Hippocampal formation (tissue), 2 donors: Measurements from ENCODE around the gene NTN3.
A peak's percentile ranks its signal among the peaks of the same experiment; 100 is the strongest.
"Not testable (repeated sequence)": the region's sequence is repeated elsewhere in the genome, so short reads cannot be mapped to it uniquely, and the experiment has no call there.

Experiments used
- DNase-seq, 2 donors: peaks; one replicate each; lab custom pipeline; 2025; lab: John Stamatoyannopoulos, UW

NTN3 gene

DNA sequence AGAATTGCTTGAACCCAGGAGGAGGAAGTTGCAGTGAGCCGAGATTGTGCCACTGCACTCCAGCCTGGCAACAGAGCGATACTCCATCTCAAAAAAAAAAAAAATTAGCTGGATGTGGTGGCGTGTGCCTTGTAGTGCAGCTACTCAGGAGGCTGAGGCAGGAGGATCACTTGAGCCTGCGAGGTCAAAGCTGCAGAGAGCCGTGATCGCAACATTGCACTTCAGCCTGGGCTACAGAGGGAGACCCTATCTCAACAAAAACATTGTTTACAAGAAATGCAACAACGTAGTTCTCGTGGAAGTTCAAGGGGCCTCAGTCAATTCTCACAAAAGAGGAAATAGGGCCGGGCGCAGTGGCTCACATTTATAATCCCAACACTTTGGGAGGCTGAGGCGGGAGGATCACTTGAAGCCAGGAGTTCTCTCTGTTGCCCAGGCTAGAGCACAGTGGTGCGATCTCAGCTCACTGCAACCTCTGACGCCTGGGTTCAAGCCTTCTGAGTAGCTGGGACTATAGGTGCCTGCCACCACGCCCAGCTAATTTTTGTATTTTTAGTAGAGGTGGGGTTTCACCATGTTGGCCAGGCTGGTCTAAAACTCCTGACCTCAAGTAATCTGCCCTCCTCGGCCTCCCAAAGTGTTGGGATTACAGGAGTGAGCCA is 29.8 kb upstream of the NTN3 start:
- not testable (repeated sequence) for DNase-seq

DNA sequence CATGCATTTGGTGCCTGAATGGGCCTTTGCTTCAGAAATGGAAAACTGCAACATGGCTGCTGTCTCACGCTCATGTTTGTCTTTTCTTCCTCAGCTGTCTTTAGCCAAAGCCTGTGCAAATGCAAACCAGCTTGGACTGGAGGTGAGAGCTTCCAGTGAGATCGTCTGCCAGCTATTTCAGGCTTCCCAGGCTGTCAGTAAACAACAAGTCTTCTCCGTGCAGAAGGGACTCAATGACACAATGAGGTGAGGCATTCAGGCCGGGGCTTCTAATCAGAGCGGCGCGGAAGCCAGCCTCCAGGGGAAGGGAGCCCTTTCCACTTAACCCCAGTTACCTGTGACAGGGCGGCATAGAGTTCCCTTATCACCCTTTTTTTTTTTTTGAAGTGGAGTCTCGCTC is 27.5 kb upstream of the NTN3 start:
- no peak for DNase-seq

DNA sequence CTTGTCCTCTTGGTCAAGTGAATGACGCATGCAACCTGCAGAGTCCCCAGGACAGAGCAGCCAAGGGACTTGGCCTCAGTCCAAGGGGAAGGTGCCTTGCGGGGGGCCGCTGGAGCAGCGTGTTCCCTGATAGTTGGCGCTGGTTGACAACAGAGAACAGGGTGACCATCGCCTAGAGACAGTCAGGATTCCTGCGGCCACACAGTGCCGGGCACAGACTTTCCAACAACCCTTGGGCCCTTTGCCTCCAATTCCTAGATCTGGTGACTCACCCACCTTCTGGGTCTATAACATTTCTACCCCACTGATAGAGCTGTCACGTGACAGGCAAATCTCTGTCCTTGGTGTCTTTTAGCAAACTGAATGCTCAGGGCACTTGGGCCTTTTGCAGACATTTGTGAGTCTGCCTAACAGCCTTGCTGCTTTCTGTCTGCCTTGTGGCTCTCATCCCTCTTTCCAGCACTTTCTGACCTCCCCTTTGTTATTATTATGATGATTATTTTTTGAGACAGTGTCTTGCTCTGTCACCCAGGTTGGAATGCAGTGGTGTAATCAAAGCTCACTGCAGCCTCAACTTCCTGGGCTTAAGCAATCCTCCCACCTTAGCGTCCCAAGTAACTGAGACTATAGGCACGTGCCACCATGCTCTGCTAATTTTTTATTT is 23.0 kb upstream of the NTN3 start:
- DNase-seq = no peak

DNA sequence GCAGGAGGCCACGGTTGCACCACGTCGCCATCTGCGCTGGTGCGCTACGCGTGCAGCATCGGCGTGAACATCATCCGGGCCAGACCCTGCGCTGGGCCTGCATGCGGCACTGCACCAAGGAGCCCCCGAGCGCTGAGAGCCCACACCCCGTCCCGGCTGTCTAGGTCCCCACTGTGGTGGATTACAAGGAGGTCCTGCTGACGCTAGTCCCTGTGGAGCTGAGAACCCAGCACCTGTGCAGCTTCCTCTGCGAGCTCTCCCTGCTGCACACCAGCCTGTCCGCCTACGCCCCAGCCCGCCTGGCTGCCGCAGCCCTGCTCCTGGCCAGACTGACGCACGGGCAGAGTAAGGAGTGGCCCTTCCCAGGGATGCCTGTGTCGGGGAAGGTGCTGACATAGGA is 22.0 kb upstream of the NTN3 start:
- DNase-seq = no peak

DNA sequence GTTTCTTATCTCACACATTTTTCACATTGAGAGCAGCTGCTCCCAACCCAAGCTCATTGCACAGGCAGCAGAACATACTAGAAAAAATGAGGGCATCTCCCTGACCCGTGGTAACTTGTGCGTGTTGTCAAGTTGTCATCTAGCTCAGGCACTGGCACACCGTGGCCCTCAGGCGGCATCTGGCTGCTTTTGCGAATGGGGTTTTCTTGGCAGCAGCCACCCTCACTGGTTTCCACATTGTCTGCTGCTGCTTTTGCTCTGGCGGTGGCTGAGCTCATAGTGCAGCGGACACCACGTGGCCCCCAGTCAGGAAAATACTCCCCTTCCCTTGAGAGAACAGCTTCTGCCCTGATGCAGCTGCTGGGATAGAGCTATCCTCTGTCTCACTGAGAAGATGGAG is 20.6 kb upstream of the NTN3 start:
- peak; percentile 51 to 61 for DNase-seq

DNA sequence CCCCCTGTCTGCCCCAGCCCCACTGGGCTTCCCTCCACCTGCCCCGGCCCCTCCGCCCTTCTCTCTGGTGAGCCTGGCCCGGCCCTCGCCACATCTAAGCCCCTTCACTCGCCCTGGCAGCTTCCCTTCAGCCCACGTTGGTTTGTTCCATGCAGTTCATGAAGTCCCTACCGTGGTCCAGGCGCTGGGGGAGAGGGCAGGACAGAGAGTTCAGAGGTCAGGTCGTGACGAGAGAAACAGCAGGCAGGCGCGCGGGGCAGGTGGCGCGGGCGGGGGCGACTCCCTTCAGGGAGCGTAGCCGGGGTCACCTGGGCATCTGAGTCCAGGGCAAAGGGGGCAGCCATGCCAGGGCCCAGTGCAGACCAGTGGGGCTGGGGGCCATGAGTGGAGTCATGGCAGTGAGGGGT is 20.1 kb upstream of the NTN3 start:
- no peak for DNase-seq

DNA sequence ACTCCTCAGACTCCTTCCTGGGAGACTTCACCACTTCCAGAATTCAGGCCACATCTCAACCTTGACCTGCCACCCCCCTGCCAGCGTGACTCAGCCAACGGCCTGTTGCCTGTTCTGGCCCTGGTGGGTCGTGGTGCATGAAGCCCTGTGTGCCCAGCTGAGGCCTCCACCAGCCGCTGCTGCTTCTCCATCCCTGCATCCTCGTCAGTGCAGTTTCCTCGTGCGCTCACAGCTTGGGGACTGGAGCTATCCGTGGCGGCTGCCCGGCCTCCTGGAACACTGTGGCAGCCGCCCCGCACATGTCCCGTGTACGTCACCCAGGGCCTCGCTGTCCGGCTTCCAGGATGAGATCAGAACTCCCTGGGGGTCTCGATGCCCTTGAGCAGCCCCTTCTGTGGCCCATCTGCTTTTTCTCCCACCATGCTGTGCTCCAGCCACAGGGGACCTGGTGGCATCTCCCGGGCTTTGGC is 19.2 kb upstream of the NTN3 start:
- DNase-seq = no peak

DNA sequence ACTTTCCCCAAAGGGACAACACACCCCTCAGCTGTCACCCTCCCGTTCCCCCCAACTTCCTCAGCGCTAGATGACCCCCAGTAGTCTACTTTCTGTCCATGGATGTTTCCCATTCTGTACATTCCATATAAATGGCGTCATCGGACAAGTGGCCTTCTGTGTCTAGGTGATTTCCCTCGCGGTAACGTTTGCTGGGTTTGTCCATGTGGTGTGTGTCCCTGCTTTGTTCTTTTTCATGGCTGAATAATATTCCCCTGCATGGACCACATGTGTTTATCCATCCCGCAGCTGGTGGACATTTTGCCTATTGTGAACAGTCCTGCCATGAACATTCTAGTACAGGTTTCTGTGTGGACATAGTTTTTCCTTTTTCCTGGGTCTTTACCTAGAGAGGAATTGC is 18.4 kb upstream of the NTN3 start:
- DNase-seq = no peak

DNA sequence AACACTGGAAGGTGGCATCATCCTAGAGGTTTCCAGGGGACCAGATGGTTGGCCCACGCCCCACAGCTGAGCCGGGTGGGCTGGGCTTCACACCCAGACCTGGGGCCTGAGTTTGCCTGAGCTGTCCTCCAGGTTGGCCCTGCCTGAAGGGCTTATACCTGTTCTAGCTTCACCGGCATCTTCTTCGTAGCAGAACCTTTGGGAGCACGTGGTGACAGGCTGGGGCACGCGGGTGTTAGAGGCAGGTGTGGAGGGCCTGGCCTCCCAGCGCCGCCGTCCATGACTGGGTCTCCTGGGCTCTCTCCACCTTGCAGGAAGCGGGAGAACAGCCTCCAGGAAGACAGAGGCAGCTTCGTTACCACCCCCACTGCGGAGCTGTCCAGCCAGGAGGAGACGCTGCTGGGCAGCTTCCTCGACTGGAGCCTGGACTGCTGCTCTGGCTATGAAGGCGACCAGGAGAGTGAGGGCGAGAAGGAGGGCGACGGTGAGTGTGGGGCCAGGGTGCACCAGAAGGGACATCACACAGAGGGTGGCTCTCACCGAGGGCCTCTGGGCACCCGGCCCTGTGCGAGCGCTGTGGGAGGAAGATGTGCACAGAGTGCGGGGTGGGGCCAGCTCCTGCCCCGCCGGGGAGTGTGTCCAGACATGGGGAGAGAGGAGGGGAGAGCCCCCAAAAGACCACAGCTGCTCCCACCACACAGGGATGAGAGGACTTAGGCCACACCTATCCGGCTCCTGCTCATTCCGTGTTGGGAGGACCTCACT is 15.8 kb upstream of the NTN3 start:
- no peak for DNase-seq

DNA sequence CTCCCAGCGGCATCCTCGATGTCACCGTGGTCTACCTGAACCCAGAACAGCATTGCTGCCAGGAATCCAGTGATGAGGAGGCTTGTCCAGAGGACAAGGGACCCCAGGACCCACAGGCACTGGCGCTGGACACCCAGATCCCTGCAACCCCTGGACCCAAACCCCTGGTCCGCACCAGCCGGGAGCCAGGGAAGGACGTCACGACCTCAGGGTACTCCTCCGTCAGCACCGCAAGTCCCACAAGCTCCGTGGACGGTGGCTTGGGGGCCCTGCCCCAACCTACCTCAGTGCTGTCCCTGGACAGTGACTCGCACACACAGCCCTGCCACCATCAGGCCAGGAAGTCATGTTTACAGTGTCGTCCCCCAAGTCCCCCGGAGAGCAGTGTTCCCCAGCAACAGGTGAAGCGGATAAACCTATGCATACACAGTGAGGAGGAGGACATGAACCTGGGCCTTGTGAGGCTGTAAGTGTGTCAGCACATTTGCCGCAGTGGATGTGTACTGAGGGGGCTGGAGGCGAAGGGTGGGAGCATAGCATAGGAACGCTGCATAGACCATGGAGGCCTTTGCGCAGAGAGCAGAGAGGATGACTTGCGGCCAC is 14.4 kb upstream of the NTN3 start:
- DNase-seq = no peak

DNA sequence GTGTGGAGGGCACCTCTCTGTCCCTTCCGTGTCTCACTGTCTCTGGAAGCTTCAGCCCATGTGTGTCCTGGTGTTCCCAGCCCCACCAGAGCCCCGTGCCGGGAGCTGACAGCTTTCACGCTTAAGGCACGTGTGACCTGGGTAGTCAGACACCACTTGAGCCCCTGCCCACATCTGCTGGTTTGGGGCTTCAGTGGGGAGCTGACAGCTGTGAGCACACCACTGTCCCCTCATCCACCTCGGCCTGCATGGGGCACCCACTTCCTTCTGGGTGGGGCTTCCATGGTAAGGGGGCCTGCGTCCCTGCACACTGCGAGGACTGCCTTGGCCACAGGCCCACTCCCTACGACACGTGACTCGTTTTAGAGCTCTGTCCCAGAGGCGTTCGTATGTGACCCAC is 13.8 kb upstream of the NTN3 start:
- DNase-seq = no peak

DNA sequence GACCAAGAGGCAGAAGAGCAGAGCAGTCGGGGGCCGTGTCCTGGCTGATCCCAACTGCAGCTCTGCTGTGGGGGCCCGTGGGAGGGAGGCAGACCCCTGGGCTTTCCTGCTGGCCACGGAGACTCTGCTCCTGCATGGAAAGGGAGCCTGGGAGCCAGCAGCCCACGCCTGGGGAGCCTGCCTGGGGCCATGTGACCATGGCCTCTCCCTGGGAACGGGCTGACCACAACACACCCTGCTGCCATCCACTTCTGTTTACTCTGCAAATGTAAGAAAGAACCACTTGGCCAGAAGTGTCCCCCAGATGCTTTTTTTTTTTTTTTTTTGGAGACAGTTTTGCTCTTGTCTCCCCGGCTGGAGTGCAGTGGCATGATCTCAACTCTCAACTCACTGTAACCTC is 13.2 kb upstream of the NTN3 start:
- DNase-seq = no peak

DNA sequence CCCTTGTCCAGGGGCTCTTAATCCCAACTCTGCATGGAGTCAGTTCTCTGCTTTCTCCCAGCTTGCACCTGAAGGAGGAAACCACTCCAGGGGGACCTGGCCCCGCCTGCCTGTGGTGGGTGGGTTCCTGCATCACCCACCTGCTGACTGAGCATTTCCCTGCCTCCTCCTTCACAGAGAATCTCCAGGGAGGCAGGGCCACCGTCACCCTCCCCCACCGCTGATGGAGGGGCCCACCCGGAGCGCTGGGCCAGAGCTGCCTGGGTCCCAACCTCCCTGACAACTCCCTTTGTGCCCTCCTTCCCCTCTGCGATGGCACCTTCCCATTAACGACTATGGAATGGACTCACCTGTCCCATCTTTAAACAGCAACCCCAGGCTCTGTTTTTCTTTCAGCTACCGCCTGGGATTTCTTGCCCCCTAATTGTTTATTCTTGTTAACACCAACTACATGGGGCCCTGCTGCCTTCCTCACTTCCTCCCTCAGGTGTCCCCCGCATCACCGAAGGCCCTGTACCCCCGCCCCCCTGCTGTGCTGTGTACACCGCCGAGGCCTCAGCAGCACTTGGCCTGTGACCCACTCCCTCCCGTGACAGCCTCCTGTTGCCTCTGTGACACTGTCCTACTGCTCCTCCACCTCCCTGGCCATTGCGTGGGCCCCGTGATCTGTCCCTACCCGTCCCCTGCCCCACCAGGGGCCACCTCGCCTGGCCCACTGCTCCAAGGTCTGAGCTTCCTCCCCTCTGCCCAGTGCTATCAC is 12.0 kb upstream of the NTN3 start:
- DNase-seq = no peak

DNA sequence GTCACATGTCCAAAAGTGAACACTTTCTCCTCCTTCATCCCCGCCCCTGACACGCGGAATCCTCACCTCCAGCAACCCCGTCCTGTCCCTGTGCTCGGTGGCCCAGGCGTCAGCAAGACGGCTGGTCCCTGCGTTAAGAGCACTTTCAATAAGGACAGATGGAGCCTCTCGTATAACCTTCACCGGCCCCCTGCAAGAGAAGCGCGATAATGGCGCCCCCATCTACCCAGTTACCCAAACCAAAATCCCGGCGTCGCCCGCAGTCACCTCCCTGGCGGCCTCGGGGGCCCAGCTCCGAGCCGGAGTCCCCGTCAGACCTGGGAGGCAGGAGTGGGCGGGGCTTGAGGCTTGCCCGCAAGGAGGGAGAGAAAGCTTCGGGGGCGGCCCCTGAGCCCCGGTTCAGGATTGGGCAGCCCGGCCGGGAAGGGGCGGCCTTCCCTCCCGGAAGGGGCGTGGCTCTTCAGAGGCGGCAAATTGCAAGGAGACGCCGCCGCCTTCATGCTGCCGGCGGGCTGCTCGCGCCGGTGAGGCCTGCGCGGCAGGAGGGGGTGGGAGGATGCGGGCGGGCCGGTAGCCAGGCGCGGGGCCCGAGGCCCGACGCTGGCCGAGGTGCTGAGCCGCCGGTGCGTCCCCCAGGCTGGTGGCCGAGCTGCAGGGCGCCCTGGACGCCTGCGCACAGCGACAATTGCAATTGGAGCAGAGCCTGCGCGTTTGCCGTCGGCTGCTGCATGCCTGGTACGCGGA is 11.3 kb upstream of the NTN3 start, which contains the start of gene TEDC2:
Gene TEDC2 (plus strand): TSS at position 463 of the 744 bp plus-strand sequence. CDS start 36 bp downstream, at position 499.
- DNase-seq = peak; percentile 91 to 93

DNA sequence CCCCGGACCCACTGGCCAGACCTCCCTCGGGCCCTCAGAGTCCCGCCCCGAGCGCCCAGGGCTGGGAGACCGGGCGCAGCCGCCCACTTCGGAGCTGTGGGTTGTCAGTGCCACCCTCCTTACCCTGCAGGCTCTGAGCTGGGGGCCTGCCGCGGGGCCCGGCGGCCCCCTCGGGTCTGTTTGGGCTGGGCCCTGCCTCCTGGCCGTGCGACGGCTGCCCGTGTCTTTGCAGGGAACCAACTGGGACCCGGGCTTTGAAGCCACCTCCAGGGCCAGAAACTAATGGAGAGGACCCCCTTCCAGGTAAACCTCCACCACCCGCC is 10.7 kb upstream of the NTN3 start:
- no peak for DNase-seq

DNA sequence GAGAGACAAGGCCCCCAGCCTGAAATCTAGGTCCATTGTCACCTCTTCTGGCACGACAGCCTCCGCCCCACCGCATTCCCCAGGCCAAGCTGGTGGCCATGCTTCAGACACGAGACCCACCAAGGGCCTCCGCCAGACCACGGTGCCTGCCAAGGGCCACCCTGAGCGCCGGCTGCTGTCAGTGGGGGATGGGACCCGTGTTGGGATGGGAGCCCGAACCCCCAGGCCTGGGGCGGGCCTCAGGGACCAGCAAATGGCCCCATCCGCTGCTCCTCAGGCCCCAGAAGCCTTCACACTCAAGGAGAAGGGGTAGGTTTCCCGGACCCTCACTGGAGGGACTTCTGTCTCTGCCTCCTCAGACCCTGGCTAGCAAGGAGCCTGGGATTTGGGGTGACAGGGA is 10.2 kb upstream of the NTN3 start:
- no peak for DNase-seq

DNA sequence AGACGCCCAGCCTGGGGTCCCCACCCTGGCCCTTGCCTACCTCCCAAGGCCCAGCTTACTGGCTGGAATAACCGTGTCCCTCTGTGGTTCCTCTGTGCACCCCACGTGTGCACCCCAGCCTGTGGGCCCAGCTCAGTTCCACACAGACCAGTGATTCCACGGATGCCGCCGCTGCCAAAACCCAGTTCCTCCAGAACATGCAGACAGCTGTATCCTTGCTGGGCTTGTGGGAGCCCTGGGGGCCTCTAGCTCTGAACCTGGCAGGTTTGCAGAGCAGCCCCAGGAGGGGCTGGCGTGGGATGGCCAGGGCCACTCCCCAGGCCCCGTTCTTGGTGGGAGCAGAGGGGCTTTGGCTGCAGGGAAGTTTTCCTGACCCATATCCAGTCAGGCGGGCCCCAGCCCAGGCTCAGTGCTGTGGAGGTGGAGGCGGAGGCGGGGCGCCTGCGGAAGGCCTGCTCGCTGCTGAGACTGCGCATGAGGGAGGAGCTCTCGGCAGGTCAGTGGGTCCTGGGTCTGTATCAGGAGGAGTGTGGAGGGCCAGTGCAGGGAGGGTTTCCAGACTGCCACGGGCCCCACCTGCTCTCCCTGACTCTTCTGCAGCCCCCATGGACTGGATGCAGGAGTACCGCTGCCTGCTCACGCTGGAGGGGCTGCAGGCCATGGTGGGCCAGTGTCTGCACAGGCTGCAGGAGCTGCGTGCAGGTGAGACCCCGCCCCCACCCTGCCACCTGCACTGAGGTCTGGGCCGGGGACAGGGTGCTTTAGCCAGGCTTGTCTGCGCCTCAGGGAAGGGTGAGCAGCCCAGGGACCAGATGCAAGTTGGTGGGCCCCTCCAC is 8.8 kb upstream of the NTN3 start:
- DNase-seq = no peak

DNA sequence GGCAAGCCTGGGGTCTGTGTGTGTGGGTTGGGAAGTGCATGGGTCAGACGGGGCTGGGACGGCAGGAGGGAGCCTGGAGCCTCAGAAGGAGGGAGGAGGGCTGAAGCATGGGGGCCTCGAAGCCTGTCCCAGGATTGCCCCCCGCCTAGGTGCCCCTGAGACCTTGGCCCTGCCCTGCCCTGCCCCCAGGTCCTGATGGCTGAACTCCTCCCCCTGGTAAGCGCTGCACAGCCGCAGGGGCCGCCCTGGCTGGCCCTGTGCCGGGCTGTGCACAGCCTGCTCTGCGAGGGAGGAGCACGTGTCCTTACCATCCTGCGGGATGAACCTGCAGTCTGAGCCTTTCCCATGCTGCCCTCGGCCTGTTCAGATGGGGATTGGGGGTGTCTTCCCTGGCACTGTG is 6.8 kb upstream of the NTN3 start:
- DNase-seq = no peak

DNA sequence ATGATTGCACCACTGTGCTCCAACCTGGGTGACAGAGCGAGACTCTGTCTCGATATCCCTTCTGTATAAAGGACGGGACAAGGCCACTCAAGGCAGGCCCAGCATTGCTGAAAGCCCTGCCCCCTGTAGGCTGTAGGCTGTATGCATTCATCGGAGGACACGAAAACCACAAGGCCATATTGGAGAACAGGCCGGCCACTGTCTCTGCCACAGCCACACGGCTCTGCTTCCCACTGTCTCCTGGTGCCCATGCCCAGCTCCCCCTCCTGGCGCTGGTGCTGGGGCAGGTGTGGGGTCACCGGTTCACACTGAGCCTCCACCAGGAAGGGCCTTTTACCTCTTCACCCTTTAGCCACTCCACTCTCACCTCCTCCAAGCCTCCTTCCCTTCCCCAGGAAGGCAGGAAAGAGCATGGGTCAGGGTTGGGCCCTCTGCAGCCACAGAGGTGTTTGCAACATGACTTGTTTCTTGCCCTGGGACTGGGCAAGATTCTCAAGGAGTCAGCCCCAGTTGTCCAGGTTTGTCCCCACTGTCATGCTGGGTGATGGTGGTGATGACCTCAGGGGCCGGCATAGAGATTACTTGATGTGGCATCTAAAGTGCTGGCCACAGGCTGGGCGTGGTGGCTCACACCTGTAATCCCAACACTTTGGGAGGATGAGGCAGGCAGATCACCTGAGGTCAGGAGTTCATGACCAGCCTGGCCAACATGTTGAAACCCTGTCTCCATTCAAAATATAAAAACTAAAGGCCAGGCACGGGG is 5.3 kb upstream of the NTN3 start:
- no peak for DNase-seq
